GM23248 (cell line): ENCODE measurements around the gene PMP22. TPM values are rescaled to one million over a fixed set of nuclear protein-coding genes. Genes with fewer than 3 reads are reported as not detected.
"Not testable (repeated sequence)": the region's sequence is repeated elsewhere in the genome, so short reads cannot be mapped to it uniquely, and the experiment has no call there.

ENCODE experiments used
- DNase-seq: peaks from one replicate; pipeline ENCODE4 v3.0.0-alpha.2; 2015
- H2AFZ ChIP-seq: fragments of 200-600 bp; sonication (generic); 2 replicates; pipeline ENCODE4 v1.6.1; 2016; ENCODE audit warnings: antibody characterized with exemption
- H3F3A ChIP-seq: fragments of 200-600 bp; sonication (generic); 2 replicates; pipeline ENCODE4 v1.6.1; 2016; ENCODE audit warnings: mild to moderate bottlenecking, antibody characterized with exemption, mixed run types; ENCODE audit not compliant: insufficient read depth
- H3K27ac ChIP-seq: fragments of 200-600 bp; sonication (generic); 2 replicates; pipeline ENCODE4 v1.5.1; 2016; ENCODE audit warnings: mild to moderate bottlenecking
- H3K27me3 ChIP-seq: fragments of 200-600 bp; sonication (generic); replicated peaks from 2 replicates; pipeline ENCODE4 v1.6.1; 2016; ENCODE audit warnings: mild to moderate bottlenecking; ENCODE audit not compliant: insufficient read depth
- H3K36me3 ChIP-seq: fragments of 200-600 bp; sonication (generic); 2 replicates; pipeline ENCODE4 v1.6.1; 2016; ENCODE audit warnings: low read depth, mild to moderate bottlenecking
- H3K4me1 ChIP-seq: fragments of 200-600 bp; sonication (generic); 2 replicates; pipeline ENCODE4 v1.6.1; 2016; ENCODE audit warnings: mild to moderate bottlenecking; ENCODE audit not compliant: insufficient read depth
- H3K4me2 ChIP-seq: fragments of 200-600 bp; sonication (generic); one replicate; pipeline ENCODE4 v1.6.1; 2016; ENCODE audit warnings: mild to moderate bottlenecking; ENCODE audit not compliant: unreplicated experiment
- H3K4me3 ChIP-seq: fragments of 200-600 bp; sonication (generic); 2 replicates; pipeline ENCODE4 v1.5.1; 2016; ENCODE audit warnings: mild to moderate bottlenecking
- H3K79me2 ChIP-seq: fragments of 200-600 bp; sonication (generic); 2 replicates; pipeline ENCODE4 v1.6.1; 2016; ENCODE audit warnings: mild to moderate bottlenecking; ENCODE audit not compliant: insufficient read depth
- H3K9ac ChIP-seq: fragments of 200-600 bp; sonication (generic); 2 replicates; pipeline ENCODE4 v1.6.1; 2016; ENCODE audit warnings: mild to moderate bottlenecking
- H3K9me2 ChIP-seq: fragments of 200-600 bp; sonication (generic); 2 replicates; pipeline ENCODE4 v1.6.1; 2016; ENCODE audit warnings: mixed run types, mild to moderate bottlenecking, moderate library complexity; ENCODE audit not compliant: insufficient read depth
- H3K9me3 ChIP-seq: fragments of 200-600 bp; sonication (generic); one replicate; pipeline ENCODE4 v1.6.1; 2017; ENCODE audit warnings: low read depth
- H4K20me1 ChIP-seq: fragments of 200-600 bp; sonication (generic); 2 replicates; pipeline ENCODE4 v1.6.0; 2016; ENCODE audit not compliant: insufficient read depth
- EZH2 ChIP-seq: fragments of 200-600 bp; sonication (generic); IDR thresholded peaks from 2 replicates; pipeline ENCODE4 v1.6.1; 2018; ENCODE audit warnings: antibody characterized with exemption, mild to moderate bottlenecking; ENCODE audit not compliant: insufficient read depth, poor library complexity, severe bottlenecking
- EZH2phosphoT487 ChIP-seq: fragments of 200-600 bp; sonication (generic); IDR thresholded peaks from 2 replicates; pipeline ENCODE4 v1.6.1; 2018; ENCODE audit warnings: antibody characterized with exemption, moderate library complexity, mild to moderate bottlenecking, low read depth; ENCODE audit not compliant: insufficient read depth
- WGBS, 2 experiments: methylation state at CpG; one replicate each; pipeline ENCODE4 v1.1.6; 2015 to 2017; ENCODE audit warnings: low lambda C conversion rate in 2 of 2, low coverage in 1 of 2; ENCODE audit errors: missing lambda C conversion rate in 2 of 2; 5-methylcytosine and 5-hydroxymethylcytosine counted together
- in situ Hi-C: fragments of 300-500 bp; cut with MboI; formaldehyde crosslinking; loops from 2 replicates; pipeline ENCODE4 v1.15.0; 2020
- polyA plus RNA-seq: library from polyadenylated mRNA; unstranded; fragments of >200 nt; fragmentation: Nextera tagmentation; extraction: Ambion mirVana; gene quantifications from 2 replicates; pipeline ENCODE4 v1.2.1, GENCODE V29; 2016
- total RNA-seq: library from RNA; depleted of rRNA; stranded (reverse); fragments of >200 nt; shearing (Covaris generic); gene quantifications from 2 replicates; pipeline ENCODE4 v1.2.3, GENCODE V29; 2014

The PMP22 gene
- total and polyA plus RNA-seq, 2 experiments from 2014 or later: 67.2 to 124 TPM

DNA sequence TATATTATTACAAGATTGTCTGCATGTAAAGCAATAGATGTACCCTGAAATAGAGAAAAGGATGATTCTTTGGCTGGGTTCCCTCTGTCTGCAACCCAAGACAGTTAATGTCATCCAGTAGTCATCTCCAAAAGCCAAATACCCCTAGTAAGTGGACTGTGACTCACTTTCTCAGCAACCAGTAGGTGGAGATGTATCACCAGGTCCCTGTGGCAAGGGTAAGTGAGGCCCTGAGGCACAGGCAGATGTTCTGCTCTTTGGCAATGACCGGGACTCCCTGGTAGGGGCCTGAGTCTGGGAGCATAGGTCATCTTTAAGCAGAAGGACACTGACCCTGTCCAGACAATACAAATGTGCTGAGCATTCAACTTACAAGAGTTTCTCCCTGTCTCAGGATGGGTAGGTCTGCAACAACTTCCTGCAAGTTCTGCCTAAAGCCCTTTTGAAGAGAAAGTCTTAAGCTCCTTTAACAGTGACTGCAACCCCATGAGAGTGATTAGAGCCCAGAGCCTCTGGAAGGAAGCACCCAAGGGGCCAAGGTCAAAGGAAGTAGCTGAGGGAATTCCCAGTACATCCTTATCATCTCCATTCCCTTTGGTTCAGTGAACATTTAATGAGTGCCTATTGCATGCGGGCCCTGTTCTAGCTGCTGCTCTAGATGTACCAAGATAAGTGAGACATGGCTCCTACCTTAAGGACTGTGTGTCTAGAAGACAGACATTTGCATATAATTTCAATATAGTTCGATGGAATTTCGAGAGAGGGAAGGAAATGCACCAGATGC, 31.9 kb downstream of the PMP22 start:
- no peaks in the 10 kb centered on the region for H3K9me3 ChIP-seq
- H3K79me2 ChIP-seq: peaks cover 8% of the 10 kb centered on the region; the same call in 1 of the 2 replicates
- H3K27ac ChIP-seq: peak overlapping the region; percentile 64
- peaks cover 16% of the 10 kb centered on the region; the same call in 1 of the 2 replicates for H4K20me1 ChIP-seq
- WGBS, 2 experiments: 71 to 77% methylated on average over 4 of the region's 4 CpGs
- no peaks in the 10 kb centered on the region for H3K27me3 ChIP-seq
- H2AFZ ChIP-seq: no peak overlapping the region
- peaks cover 35% of the 10 kb centered on the region for H3F3A ChIP-seq
- H3K4me1 ChIP-seq: peaks cover 31% of the 10 kb centered on the region
- TF ChIP-seq EZH2phosphoT487: no peak
- no peak for TF ChIP-seq EZH2
- DNase-seq: peak; percentile 92
- no peak overlapping the region for H3K9ac ChIP-seq
- in situ Hi-C loops: no loop called here
- peak overlapping the region; percentile 61 for H3K4me2 ChIP-seq
- H3K4me3 ChIP-seq: no peak overlapping the region
- H3K36me3 ChIP-seq: peaks cover 45% of the 10 kb centered on the region; the same call in 1 of the 2 replicates
- no peaks in the 10 kb centered on the region for H3K9me2 ChIP-seq

DNA sequence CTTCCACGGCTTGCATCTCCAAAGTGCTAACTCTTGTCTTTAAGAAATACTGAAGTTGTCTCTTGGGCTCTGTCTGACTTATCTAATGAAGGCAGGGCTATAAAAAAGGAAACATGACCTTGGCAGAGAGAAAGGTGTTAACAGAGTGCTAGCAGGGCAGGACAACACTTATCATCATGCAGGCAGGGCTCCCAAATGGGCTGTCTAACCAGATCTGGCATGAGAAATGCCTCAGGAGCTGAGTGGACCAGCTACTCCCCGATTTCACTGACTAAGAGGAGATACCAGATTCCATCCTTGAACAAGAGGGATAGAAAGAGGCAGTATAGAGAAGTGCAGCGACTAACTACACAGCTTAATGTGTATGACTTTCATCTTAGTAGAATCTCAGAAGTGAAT, 32.6 kb downstream of the PMP22 start:
- Histone ChIP-seq H3K9me2 (no peaks in the 10 kb centered on the region), H3K4me3 (no peak overlapping the region), H3K27ac (peak overlapping the region; percentile 64), H3F3A (peaks cover 33% of the 10 kb centered on the region), H3K4me1 (peaks cover 31% of the 10 kb centered on the region), H3K4me2 (peak overlapping the region; percentile 61), H3K79me2 (peaks cover 8% of the 10 kb centered on the region; the same call in 1 of the 2 replicates), H3K9me3 (no peaks in the 10 kb centered on the region), H3K36me3 (peaks cover 38% of the 10 kb centered on the region; the same call in 1 of the 2 replicates), H4K20me1 (peaks cover 16% of the 10 kb centered on the region; the same call in 1 of the 2 replicates), H2AFZ (no peak overlapping the region), H3K9ac (no peak overlapping the region), H3K27me3 (no peaks in the 10 kb centered on the region)
- in situ Hi-C loops: no loop called here
- peak; percentile 68 for DNase-seq
- TF ChIP-seq EZH2: no peak
- no peak for TF ChIP-seq EZH2phosphoT487
- WGBS, 2 experiments: 46 to 49% methylated on average over 3 of the region's 3 CpGs

DNA sequence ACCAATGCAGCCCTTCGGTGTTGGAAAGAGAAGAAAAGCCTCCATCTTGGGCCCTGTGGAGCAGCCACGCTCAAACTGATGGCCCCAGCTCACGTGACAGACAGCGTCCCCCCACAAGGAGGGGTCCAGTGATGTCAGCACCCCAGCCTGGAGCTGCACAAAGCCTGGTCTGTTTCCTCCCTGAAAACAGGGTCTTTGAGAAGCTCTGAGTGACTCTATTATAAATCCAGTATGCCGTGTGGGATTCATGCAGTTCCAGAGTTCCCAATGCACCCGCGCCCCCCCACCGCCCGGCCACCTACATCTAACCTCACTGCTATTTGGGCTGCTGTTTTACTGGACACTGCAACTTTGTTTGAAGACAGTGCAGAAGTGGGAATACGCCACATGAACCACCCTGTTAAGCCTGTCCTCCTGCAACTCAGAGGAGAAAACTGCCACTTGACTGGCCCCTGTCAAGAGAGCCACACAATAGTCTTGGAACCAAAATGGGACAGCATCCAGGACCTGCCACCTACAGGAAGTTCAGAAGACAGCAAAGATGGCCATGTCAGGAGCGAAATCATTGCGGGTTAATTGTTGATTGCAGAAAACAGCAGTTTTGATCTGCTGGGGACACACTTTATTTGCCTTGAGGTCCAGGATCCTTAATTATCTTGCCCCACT, 33.1 kb downstream of the PMP22 start:
- Histone ChIP-seq H3K4me3 (no peak overlapping the region), H3K27me3 (no peaks in the 10 kb centered on the region), H3K79me2 (peaks cover 8% of the 10 kb centered on the region; the same call in 1 of the 2 replicates), H2AFZ (no peak overlapping the region), H3K4me2 (peak overlapping the region; percentile 61), H3K27ac (peak overlapping the region; percentile 64), H3K9me2 (no peaks in the 10 kb centered on the region), H3K9ac (no peak overlapping the region), H3K9me3 (no peaks in the 10 kb centered on the region), H3K4me1 (peaks cover 31% of the 10 kb centered on the region), H4K20me1 (peaks cover 16% of the 10 kb centered on the region; the same call in 1 of the 2 replicates), H3K36me3 (peaks cover 33% of the 10 kb centered on the region; the same call in 1 of the 2 replicates), H3F3A (peaks cover 28% of the 10 kb centered on the region)
- no peak for DNase-seq
- TF ChIP-seq EZH2: no peak
- no peak for TF ChIP-seq EZH2phosphoT487
- WGBS, 2 experiments: 85 to 89% methylated on average over 12 of the region's 12 CpGs
- in situ Hi-C loops: no loop called here

DNA sequence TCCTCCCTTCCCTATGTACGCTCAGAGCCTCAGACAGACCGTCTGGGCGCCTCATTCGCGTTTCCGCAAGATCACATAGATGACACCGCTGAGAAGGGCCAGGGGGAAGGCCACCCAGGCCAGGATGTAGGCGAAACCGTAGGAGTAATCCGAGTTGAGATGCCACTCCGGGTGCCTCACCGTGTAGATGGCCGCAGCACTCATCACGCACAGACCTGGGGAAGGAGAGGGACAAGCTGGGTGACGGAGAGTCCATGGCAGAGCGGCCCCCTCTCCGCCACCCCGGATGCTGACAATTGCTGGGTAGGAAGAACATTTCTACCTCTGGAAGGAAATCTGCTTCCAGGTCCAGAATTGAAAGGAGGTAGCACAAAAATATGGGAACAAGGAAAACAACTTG, 34.3 kb downstream of the PMP22 start:
- H3K4me1 ChIP-seq: peaks cover 20% of the 10 kb centered on the region
- H4K20me1 ChIP-seq: peaks cover 16% of the 10 kb centered on the region; the same call in 1 of the 2 replicates
- H3K36me3 ChIP-seq: peaks cover 29% of the 10 kb centered on the region; the same call in 1 of the 2 replicates
- no peaks in the 10 kb centered on the region for H3K9me2 ChIP-seq
- in situ Hi-C loops: no loop called here
- no peak overlapping the region for H3K4me3 ChIP-seq
- H3F3A ChIP-seq: peaks cover 22% of the 10 kb centered on the region
- H3K79me2 ChIP-seq: peaks cover 8% of the 10 kb centered on the region; the same call in 1 of the 2 replicates
- 91 to 96% methylated on average over 17 to 18 of the region's 18 CpGs for WGBS, 2 experiments
- H3K27me3 ChIP-seq: no peaks in the 10 kb centered on the region
- no peak for DNase-seq
- no peak overlapping the region for H3K27ac ChIP-seq
- TF ChIP-seq EZH2phosphoT487 (no peak), EZH2 (no peak)
- H3K4me2 ChIP-seq: no peak overlapping the region
- H3K9me3 ChIP-seq: no peaks in the 10 kb centered on the region
- no peak overlapping the region for H2AFZ ChIP-seq
- H3K9ac ChIP-seq: no peak overlapping the region

- H4K20me1 ChIP-seq, H2AFZ ChIP-seq, DNase-seq, H3K27me3 ChIP-seq, H3K9me3 ChIP-seq, H3K9ac ChIP-seq, H3K79me2 ChIP-seq, H3F3A ChIP-seq, H3K9me2 ChIP-seq, H3K4me2 ChIP-seq, H3K4me1 ChIP-seq, H3K27ac ChIP-seq, H3K4me3 ChIP-seq, in situ Hi-C loops, H3K36me3 ChIP-seq: not testable (repeated sequence)
- 38 to 39% methylated on average over 3 of the region's 3 CpGs for WGBS, 2 experiments
These were observed 43.3 kb downstream of the PMP22 start for GRCh38 chr17:15221827-15222226.
